Neural crest cell (in vitro differentiated cells): Measurements from ENCODE around the gene UBE2E1. TPM values are rescaled to one million over a fixed set of nuclear protein-coding genes. Genes with fewer than 3 reads are reported as not detected.
A peak's percentile ranks its signal among the peaks of the same experiment; 100 is the strongest.

Experiments
- DNase-seq: peaks from one replicate; pipeline ENCODE4 v3.0.0; 2021; ENCODE audit warnings: low read depth, mixed read lengths, low spot score
- H3K27ac Mint-ChIP-seq: one replicate; pipeline ENCODE4 v1.8.0; 2021; ENCODE audit warnings: mild to moderate bottlenecking, mixed read lengths; ENCODE audit not compliant: unreplicated experiment
- H3K27me3 Mint-ChIP-seq: 2 replicates; pipeline ENCODE4 v1.8.0; 2021; ENCODE audit warnings: low read depth, mild to moderate bottlenecking, mixed read lengths
- H3K36me3 Mint-ChIP-seq: 2 replicates; pipeline ENCODE4 v1.8.0; 2021; ENCODE audit warnings: low read depth, mild to moderate bottlenecking, mixed read lengths
- H3K4me1 Mint-ChIP-seq: 2 replicates; pipeline ENCODE4 v1.8.0; 2021; ENCODE audit warnings: mixed read lengths
- H3K4me3 Mint-ChIP-seq: one replicate; pipeline ENCODE4 v1.8.0; 2021; ENCODE audit warnings: mild to moderate bottlenecking, mixed read lengths
- H3K9me3 Mint-ChIP-seq: 2 replicates; pipeline ENCODE4 v1.8.0; 2021; ENCODE audit warnings: mixed read lengths
- total RNA-seq: library from RNA; stranded (reverse); gene quantifications from 2 replicates; pipeline ENCODE4 v1.2.1, GENCODE V29; 2021
- TF ChIP-seq, protein P1 (sequence below): fragments of 200-600 bp; sonication (generic); conservative IDR thresholded peaks from 2 replicates; pipeline ENCODE4 v1.5.0; 2021; ENCODE audit warnings: antibody characterized with exemption, mild to moderate bottlenecking

UBE2E1 gene
- total RNA-seq, 1 donor from 2014 or later = 86.2 TPM

DNA sequence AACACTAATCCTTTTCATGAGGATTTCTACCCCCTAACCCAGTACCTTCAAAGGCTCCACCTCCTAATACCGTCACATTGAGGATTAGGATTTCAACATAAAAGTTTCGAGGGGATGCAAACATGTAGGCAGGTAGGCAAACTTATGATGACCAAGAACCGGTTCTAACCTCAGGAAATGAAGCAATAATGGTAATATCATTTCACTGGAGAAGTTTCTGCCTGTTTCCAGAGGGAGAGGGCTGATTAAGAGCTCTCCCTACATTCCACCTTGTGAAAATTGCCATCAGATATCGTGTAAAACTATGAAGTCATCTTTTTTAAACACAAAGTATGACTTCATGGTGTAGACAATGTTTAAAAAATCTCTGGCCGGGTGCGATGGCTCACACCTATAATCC lies 79.5 kb downstream of the UBE2E1 start:
- no peak overlapping the region for H3K4me3 Mint-ChIP-seq
- H3K9me3 Mint-ChIP-seq = no peaks in the 10 kb centered on the region
- DNase-seq = no peak
- H3K4me1 Mint-ChIP-seq = peaks cover 28% of the 10 kb centered on the region
- TF ChIP-seq, protein P1, sequence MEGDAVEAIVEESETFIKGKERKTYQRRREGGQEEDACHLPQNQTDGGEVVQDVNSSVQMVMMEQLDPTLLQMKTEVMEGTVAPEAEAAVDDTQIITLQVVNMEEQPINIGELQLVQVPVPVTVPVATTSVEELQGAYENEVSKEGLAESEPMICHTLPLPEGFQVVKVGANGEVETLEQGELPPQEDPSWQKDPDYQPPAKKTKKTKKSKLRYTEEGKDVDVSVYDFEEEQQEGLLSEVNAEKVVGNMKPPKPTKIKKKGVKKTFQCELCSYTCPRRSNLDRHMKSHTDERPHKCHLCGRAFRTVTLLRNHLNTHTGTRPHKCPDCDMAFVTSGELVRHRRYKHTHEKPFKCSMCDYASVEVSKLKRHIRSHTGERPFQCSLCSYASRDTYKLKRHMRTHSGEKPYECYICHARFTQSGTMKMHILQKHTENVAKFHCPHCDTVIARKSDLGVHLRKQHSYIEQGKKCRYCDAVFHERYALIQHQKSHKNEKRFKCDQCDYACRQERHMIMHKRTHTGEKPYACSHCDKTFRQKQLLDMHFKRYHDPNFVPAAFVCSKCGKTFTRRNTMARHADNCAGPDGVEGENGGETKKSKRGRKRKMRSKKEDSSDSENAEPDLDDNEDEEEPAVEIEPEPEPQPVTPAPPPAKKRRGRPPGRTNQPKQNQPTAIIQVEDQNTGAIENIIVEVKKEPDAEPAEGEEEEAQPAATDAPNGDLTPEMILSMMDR = no peak
- no peaks in the 10 kb centered on the region for H3K27me3 Mint-ChIP-seq
- H3K36me3 Mint-ChIP-seq = peaks cover 23% of the 10 kb centered on the region
- H3K27ac Mint-ChIP-seq = no peak overlapping the region

DNA sequence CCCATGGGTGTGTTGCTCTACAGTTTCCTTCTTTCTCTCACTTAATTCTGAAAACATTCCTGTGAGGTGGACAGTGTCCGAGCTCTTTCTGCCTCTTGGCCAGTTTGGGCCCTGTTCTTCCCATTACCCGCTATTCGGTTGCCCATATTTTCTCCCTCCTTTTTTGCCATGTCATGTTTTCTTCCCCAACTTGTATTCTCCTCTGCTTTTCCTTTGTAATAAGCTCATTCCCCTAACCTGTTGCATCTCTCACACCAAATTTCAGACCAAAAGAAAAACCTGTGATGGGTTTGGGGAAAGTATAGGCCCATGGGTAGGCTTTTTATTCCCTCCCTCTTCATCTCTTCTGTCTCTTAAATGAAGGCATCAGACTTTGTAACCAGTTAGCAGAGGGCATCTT lies 80.6 kb downstream of the UBE2E1 start:
- no peak overlapping the region for H3K4me3 Mint-ChIP-seq
- H3K27me3 Mint-ChIP-seq = no peaks in the 10 kb centered on the region
- TF ChIP-seq, protein P1 = no peak
- peaks cover 29% of the 10 kb centered on the region for H3K4me1 Mint-ChIP-seq
- DNase-seq = no peak
- no peaks in the 10 kb centered on the region for H3K9me3 Mint-ChIP-seq
- peaks cover 21% of the 10 kb centered on the region for H3K36me3 Mint-ChIP-seq
- no peak overlapping the region for H3K27ac Mint-ChIP-seq

DNA sequence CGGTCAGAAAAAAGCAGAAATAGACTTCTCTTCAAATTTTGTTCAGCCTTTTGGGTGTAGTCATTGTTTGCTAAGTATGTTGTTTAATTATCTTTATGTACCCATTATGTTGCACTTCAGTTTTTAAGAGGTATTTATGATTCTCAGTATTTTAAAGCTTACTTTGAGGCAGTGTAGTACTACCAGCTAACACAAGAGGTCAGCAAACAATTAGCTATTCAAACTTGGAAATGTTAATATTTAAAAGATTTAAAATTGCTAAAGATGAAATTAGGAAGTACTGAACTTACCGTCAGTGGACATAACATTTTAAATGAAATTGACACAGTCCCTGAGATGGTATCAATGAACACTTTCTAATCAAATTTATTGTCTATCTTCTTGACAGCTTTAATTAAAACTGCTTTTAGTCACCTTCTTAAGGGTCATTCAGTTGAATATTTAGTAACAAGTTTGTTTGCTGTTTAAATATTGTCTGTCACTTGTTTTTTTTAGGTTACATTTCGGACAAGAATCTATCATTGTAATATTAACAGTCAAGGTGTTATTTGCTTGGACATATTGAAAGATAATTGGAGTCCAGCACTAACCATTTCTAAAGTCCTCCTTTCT lies 83.0 kb downstream of the UBE2E1 start:
- no peaks in the 10 kb centered on the region for H3K27me3 Mint-ChIP-seq
- peaks cover 6% of the 10 kb centered on the region for H3K36me3 Mint-ChIP-seq
- H3K27ac Mint-ChIP-seq = no peak overlapping the region

DNA sequence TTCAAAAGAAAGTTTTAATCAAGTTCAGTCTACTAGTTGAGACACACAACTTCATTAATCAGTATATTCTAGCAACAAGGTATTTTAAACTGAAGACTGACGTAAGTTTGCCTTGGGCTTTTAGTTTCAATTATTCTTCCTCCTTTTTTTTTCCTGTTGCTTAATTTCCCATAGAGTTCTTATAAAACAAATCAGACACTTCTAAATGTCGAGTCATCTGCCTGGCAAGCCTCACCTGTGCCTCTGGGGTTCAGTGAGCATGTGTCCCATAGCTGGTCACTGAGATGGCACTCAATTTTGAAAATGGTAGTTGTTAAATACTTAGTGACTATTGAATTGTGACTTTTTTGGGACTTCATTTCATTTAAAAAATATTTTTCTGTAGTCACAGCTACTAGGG lies 83.6 kb downstream of the UBE2E1 start:
- Mint-ChIP-seq H3K36me3 (peaks cover 8% of the 10 kb centered on the region), H3K27ac (peak overlapping the region; percentile 46), H3K4me1 (peaks cover 19% of the 10 kb centered on the region), H3K27me3 (no peaks in the 10 kb centered on the region), H3K9me3 (no peaks in the 10 kb centered on the region), H3K4me3 (no peak overlapping the region)
- DNase-seq = no peak
- TF ChIP-seq, protein P1 = no peak

More for the DNA sequence above, 83.0 kb downstream of the UBE2E1 start:
- H3K4me1 Mint-ChIP-seq = peaks cover 20% of the 10 kb centered on the region
- H3K4me3 Mint-ChIP-seq = no peak overlapping the region
- TF ChIP-seq, protein P1 = peak; percentile 90
- no peak for DNase-seq
- no peaks in the 10 kb centered on the region for H3K9me3 Mint-ChIP-seq

DNA sequence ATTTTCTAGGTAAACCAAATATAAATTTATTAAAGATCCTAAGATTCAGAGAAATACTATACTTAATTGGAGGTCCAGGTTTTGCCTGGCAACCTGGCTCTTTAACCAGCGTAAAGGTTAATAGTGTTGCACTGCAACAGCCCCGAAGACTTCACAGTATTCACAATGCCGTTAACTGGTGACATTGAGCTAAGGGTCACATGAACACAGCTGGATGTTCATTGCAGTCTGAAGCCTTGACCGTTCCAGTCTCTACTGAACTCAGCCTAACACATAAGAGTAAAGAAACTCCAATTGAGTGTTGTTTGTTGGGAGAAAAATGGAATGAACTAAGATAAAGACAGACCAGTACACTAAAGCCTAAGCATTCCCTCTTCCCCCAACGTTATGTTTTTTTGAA lies 84.2 kb downstream of the UBE2E1 start:
- no peak overlapping the region for H3K27ac Mint-ChIP-seq
- no peaks in the 10 kb centered on the region for H3K9me3 Mint-ChIP-seq
- H3K36me3 Mint-ChIP-seq = peaks cover 9% of the 10 kb centered on the region
- no peak for DNase-seq
- peaks cover 18% of the 10 kb centered on the region for H3K4me1 Mint-ChIP-seq
- H3K4me3 Mint-ChIP-seq = no peak overlapping the region
- TF ChIP-seq, protein P1 = no peak
- no peaks in the 10 kb centered on the region for H3K27me3 Mint-ChIP-seq
